NT2/D1 (cell line): Measurements from ENCODE around the gene BACH1.
"Not testable (repeated sequence)": the region's sequence is repeated elsewhere in the genome, so short reads cannot be mapped to it uniquely, and the experiment has no call there.

Source experiments
- DNase-seq: peaks from one replicate; pipeline ENCODE4 v3.0.0-alpha.2; 2011; ENCODE audit warnings: low read depth, low spot score
- H3K27me3 ChIP-seq: 2 replicates; pipeline ENCODE4 v1.6.0; 2011; ENCODE audit warnings: mild to moderate bottlenecking; ENCODE audit not compliant: insufficient read length, insufficient read depth
- H3K36me3 ChIP-seq: 2 replicates; pipeline ENCODE4 v1.6.1; 2011; ENCODE audit warnings: mild to moderate bottlenecking, low read length, mixed read lengths; ENCODE audit not compliant: insufficient read depth, insufficient read length
- H3K4me1 ChIP-seq: 2 replicates; pipeline ENCODE4 v1.5.1; 2011; ENCODE audit not compliant: insufficient read depth, insufficient read length
- H3K4me3 ChIP-seq: 2 replicates; pipeline ENCODE4 v1.5.1; 2011; ENCODE audit warnings: low read depth; ENCODE audit not compliant: insufficient read length
- H3K9ac ChIP-seq: 2 replicates; pipeline ENCODE4 v1.6.0; 2011; ENCODE audit warnings: low read depth; ENCODE audit not compliant: insufficient read length
- H3K9me3 ChIP-seq: 2 replicates; pipeline ENCODE4 v1.5.1; 2011; ENCODE audit warnings: mild to moderate bottlenecking, low read length; ENCODE audit not compliant: insufficient read depth
- SUZ12 ChIP-seq: IDR thresholded peaks from 2 replicates; pipeline ENCODE4 v1.6.1; 2011; ENCODE audit not compliant: insufficient read length, insufficient read depth; ENCODE audit errors: extremely low read depth
- YY1 ChIP-seq: IDR thresholded peaks from 2 replicates; pipeline ENCODE4 v1.6.1; 2011; ENCODE audit not compliant: insufficient read length, insufficient read depth
- ZNF274 ChIP-seq: IDR thresholded peaks from 2 replicates; pipeline ENCODE4 v1.6.1; 2011; ENCODE audit warnings: mild to moderate bottlenecking, low read depth, low read length

BACH1 gene

DNA sequence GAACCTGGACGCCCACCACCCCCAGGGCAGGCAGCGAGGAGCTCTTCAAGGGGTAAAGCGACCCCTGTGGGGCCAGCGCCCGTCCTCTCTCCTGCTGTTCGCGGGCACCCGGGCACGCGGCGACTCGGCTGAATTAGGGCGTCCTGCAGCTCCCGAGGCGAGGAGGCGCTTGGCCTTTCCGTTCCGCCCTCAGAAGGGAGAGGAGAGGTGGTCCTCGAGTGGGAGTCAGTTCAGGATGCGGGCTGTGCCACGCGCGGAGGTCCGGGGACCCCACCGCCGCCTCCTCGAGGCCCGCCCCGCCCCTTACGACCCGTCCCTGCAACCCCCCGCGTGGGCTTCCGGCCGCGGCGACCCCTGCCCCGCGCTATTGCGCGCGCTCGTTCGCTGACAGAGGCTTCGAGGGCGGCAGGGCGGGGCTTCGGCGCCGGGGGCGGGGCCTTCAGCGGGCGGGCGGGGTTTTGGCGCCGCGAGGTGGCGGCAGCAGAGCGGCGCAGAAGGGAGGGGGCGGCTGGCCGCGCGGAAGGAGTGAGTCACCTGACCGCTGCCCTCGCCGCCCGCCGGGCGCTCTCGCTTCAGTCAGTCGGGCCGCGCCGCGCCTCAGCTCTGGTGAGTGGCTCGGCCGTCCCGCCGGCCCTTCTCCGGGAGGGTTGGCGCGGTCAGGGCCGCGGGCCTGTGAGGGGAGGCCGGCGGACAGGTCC, at the start of gene BACH1:
TSS of gene BACH1 (plus strand) at position 575 of the 698 bp plus-strand sequence. CDS start 22,359 bp downstream, outside the sequence.
- Histone ChIP-seq H3K36me3 (no peaks in the 10 kb centered on the region), H3K4me3 (peak within 1 kb of the TSS; percentile 82), H3K9me3 (peaks cover 22% of the 10 kb centered on the region; the same call in 1 of the 2 replicates), H3K4me1 (peaks cover 5% of the 10 kb centered on the region), H3K9ac (peak within 1 kb of the TSS; percentile 91), H3K27me3 (peaks cover 5% of the 10 kb centered on the region)
- DNase-seq = peak; percentile 93
- no peak for TF ChIP-seq SUZ12
- TF ChIP-seq ZNF274 = no peak
- no peak for TF ChIP-seq YY1

DNA sequence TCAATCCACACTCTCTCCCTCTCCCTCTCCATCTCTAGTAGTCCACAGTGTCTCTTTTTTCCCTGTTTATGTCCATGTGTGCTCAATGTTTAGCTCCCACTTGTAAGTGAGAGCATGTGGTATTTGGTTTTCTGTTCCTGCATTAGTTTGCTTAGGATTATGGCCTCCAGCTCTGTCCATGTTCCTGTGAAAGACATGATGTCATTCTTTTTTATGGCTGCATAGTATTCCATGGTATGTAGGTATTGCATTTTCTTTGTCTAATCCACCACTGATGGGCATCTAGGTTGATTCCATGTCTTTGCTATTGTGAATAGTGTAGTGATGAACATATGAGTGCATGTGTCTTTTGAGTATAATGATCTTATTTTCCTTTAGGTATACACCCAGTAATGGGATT, 49.4 kb upstream of the BACH1 start:
- not testable (repeated sequence) for H3K4me3 ChIP-seq, H3K27me3 ChIP-seq, H3K36me3 ChIP-seq, H3K4me1 ChIP-seq, DNase-seq, H3K9ac ChIP-seq
- peaks cover 15% of the 10 kb centered on the region for H3K9me3 ChIP-seq

DNA sequence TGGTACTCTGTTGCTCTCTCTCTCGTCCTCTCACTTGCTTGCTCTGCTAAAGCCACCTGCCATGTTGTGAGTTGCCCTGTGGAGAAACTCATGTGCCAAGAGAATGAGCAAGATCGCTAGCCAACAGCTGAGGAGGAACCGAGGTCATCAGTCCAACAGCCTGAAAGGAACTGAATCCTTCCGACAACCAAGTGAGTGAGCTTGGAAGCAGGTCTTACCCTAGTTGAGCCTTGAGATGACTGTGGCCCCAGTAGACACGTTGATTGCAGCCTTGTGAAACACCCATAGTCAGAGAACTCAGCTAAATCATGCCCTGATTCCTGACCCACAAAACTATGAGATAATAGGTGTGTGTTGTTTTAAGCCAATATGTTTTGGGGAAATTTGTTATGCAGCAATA, 48.1 kb upstream of the BACH1 start:
- H3K36me3 ChIP-seq = no peaks in the 10 kb centered on the region
- H3K4me3 ChIP-seq = no peak overlapping the region
- TF ChIP-seq ZNF274 = no peak
- DNase-seq = no peak
- no peak overlapping the region for H3K9ac ChIP-seq
- no peaks in the 10 kb centered on the region for H3K4me1 ChIP-seq
- H3K27me3 ChIP-seq = no peaks in the 10 kb centered on the region
- H3K9me3 ChIP-seq = peaks cover 22% of the 10 kb centered on the region

DNA sequence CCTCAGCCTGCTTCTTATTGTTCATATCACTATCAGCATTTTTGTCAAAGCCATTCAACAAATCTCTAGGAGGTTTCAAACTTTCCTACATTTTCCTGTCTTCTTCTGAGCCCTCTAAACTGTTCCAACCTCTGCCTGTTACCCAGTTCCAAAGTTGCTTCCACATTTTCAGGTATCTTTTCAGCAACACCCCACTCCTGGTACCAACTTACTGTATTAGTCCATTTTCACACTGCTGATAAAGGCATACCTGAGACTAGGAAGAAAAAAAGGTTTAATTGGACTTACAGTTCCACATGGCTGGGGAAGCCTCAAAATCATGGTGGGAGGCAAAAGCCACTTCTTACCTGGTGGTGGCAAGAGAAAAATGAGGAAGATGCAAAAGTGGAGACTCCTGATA, 44.9 kb upstream of the BACH1 start:
- not testable (repeated sequence) for H3K4me3 ChIP-seq, DNase-seq

DNA sequence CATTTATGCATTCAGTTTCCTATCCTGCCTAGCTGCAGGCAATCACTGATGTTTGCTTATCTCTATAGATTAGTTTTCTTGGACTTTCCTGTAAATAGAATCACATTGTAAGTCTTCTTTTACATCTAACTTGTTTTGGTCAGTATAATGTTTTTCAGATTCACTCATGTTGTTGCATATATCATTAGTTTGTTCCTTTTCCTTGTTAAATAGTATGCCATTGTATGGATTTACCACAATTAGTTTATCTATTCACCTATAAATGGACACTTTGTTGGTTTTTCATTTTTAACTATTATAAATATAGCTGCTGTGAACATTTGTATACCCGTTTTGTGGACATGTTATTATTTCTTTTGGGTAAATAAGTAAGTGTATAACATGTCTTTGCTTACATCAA, 44.2 kb upstream of the BACH1 start:
- Histone ChIP-seq H3K9me3 (peaks cover 22% of the 10 kb centered on the region), H3K36me3 (no peaks in the 10 kb centered on the region), H3K4me1 (no peaks in the 10 kb centered on the region), H3K27me3 (no peaks in the 10 kb centered on the region), H3K9ac (no peak overlapping the region), H3K4me3 (no peak overlapping the region)
- DNase-seq = no peak
- TF ChIP-seq YY1 (no peak), ZNF274 (no peak), SUZ12 (no peak)

More for the DNA sequence above, 44.9 kb upstream of the BACH1 start:
- H3K4me1 ChIP-seq, H3K9ac ChIP-seq, H3K27me3 ChIP-seq, H3K36me3 ChIP-seq: not testable (repeated sequence)
- peaks cover 22% of the 10 kb centered on the region for H3K9me3 ChIP-seq

DNA sequence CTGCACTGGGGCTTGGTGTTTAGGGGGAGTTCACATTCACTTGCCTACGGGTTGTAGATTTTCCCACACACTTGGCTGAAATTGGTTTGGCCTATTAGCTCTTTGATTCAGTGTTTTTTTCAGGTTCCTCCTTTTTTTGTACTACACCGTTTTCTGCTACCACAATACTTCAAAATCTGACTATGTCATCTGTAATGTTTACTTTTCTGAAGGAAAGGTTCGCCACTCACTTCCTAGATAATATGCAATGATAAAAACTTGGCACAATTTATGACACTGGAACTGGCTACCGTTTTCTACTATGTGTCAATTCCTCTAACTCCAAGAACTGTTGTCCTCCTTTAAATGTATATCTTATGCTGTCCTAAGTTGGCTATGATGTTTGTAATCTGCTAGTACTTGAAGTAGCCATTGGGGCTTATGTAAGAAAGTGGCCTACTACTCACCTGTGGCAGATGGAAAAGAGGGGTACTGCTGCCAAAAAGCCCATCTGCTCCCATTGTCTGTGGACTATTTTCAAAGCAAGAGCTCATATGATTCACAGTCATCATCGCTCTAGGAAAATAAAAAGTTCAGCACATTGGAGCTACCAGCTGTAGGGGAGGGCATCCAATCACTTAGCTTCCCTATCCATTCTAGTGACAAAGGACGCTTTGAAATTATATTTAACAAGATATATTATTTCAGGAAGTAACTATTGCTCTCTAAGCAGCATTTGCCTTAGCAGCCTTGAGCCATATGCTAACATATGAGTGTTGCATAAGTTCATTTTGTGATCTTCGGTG, 42.4 kb upstream of the BACH1 start:
- Histone ChIP-seq H3K4me3 (no peak overlapping the region), H3K27me3 (no peaks in the 10 kb centered on the region), H3K9ac (no peak overlapping the region), H3K9me3 (peaks cover 22% of the 10 kb centered on the region), H3K4me1 (no peaks in the 10 kb centered on the region), H3K36me3 (no peaks in the 10 kb centered on the region)
- no peak for DNase-seq
- TF ChIP-seq YY1 = no peak
- no peak for TF ChIP-seq SUZ12
- no peak for TF ChIP-seq ZNF274

DNA sequence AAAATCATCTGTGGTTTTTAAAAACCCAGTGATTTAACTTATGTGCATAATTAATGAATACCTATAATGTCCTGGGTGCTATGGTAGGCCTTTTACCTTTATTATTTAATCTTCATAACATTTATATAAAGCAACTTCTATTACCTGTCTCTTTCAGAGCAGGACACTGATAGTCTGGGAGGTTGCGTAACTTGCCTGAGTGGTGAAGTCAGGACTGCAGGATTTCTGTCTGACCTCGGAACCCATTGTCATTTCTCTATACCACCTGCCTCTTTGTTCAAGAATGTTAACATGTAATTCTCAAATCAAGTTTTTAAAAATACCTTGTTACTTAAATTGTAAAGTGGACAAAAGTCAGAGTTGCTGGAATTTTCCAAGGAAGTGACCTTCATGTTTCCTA, 41.0 kb upstream of the BACH1 start:
- peaks cover 17% of the 10 kb centered on the region for H3K9me3 ChIP-seq
- no peak overlapping the region for H3K4me3 ChIP-seq
- DNase-seq = no peak
- H3K9ac ChIP-seq = no peak overlapping the region
- no peaks in the 10 kb centered on the region for H3K27me3 ChIP-seq
- H3K4me1 ChIP-seq = no peaks in the 10 kb centered on the region
- H3K36me3 ChIP-seq = no peaks in the 10 kb centered on the region
- TF ChIP-seq SUZ12 = no peak
